Breast epithelium (tissue), 3 donors: ENCODE measurements around the gene RAC3.

Experiments
- POLR2A ChIP-seq: fragments of 450-650 bp; IDR thresholded peaks from one replicate; pipeline ENCODE4 v1.6.1; 2016; ENCODE audit warnings: antibody characterized with exemption, mild to moderate bottlenecking, moderate library complexity
- TF ChIP-seq, protein P1 (sequence below), 3 donors: fragments of 450-650 bp; IDR thresholded peaks; one replicate each; pipeline ENCODE4 v1.5.1; 2016 to 2017; ENCODE audit warnings: antibody characterized with exemption in 3 of 3, mild to moderate bottlenecking in 3 of 3, moderate library complexity in 3 of 3

DNA sequence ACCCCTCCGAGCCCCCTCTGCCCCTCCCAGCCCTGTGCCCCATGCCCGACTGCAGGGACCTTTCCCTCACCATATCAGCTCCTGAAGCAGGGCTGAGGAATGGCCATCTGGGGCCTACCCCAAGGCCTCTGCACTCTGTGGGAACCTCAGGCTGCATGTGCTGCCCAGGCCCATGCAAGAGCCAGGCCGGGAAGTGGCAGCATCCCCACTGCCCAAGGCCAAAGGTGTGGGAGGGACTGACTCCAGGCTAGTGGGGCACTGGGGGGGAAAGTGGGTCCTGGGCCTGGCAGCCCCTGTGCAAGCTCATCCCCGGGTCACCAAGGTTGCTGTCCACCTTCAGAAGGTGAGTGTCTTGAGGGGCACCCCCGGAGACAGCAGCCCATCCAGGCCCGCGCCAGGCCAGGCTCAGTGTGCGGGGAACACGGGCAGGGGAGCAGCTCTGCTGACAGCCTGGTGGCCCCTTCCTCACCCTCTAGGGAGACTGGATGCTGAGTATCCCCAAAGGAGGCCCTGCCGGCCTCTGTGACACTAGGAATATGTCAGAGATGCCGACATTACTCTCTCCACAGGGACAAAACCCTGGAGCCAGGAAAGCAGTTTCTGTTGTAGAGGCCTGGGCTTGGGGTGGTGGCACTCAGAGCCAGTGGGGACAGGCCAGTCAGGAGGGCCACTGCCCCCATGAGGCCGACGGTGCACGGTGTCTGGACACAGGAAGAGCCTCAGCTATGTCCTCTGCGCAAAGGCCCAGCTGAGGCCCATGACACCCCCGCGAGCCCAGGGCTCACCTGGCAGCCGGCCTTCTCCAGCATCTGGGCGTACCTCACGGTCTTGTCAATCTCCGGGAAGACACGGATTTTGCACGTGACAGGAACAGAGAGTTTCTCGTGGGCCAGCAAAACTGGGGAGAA, 30.9 kb downstream of the RAC3 start:
- TF ChIP-seq, protein P1, sequence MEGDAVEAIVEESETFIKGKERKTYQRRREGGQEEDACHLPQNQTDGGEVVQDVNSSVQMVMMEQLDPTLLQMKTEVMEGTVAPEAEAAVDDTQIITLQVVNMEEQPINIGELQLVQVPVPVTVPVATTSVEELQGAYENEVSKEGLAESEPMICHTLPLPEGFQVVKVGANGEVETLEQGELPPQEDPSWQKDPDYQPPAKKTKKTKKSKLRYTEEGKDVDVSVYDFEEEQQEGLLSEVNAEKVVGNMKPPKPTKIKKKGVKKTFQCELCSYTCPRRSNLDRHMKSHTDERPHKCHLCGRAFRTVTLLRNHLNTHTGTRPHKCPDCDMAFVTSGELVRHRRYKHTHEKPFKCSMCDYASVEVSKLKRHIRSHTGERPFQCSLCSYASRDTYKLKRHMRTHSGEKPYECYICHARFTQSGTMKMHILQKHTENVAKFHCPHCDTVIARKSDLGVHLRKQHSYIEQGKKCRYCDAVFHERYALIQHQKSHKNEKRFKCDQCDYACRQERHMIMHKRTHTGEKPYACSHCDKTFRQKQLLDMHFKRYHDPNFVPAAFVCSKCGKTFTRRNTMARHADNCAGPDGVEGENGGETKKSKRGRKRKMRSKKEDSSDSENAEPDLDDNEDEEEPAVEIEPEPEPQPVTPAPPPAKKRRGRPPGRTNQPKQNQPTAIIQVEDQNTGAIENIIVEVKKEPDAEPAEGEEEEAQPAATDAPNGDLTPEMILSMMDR (IDR thresholded peaks at IDR 0.05): no peak
- TF ChIP-seq POLR2A: no peak
